Astrocyte (in vitro differentiated cells and primary cell): ENCODE results near the gene KCNMB2.

ENCODE experiments used
- EZH2 ChIP-seq: IDR thresholded peaks from 2 replicates; pipeline ENCODE4 v1.6.1; 2012; ENCODE audit warnings: mild to moderate bottlenecking, low read length, inconsistent platforms; ENCODE audit not compliant: insufficient read depth
- TF ChIP-seq, protein P1 (sequence below): IDR thresholded peaks from 2 replicates; pipeline ENCODE4 v1.5.1; 2011; ENCODE audit warnings: low read depth, mild to moderate bottlenecking, inconsistent platforms, low read length, moderate library complexity; ENCODE audit not compliant: insufficient read depth

DNA sequence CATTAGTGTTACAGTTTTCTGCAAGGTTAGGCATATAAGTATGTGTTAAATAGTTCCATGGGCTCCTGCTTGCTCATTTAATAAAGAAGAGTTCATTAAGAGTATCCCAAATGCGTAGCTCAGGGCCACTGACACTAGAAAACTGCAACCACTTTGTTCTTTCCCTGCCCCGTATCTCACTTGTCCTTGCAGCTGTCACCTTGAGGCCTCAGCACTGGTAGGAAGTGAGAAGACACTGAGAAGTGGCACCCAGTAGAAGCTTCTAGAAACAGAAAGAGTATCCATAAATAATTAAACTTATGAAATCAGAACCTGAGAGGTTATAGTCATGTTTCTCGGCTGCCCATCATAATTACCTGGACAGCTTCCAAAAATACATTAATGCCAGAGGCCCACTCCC, 266.0 kb downstream of the KCNMB2 start:
- TF ChIP-seq, protein P1, sequence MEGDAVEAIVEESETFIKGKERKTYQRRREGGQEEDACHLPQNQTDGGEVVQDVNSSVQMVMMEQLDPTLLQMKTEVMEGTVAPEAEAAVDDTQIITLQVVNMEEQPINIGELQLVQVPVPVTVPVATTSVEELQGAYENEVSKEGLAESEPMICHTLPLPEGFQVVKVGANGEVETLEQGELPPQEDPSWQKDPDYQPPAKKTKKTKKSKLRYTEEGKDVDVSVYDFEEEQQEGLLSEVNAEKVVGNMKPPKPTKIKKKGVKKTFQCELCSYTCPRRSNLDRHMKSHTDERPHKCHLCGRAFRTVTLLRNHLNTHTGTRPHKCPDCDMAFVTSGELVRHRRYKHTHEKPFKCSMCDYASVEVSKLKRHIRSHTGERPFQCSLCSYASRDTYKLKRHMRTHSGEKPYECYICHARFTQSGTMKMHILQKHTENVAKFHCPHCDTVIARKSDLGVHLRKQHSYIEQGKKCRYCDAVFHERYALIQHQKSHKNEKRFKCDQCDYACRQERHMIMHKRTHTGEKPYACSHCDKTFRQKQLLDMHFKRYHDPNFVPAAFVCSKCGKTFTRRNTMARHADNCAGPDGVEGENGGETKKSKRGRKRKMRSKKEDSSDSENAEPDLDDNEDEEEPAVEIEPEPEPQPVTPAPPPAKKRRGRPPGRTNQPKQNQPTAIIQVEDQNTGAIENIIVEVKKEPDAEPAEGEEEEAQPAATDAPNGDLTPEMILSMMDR = no peak
- TF ChIP-seq EZH2 = no peak
